Neural cell (in vitro differentiated cells): ENCODE data around the gene ICE2. TPM values are rescaled to one million over a fixed set of nuclear protein-coding genes. Genes with fewer than 3 reads are reported as not detected.
"Not testable (repeated sequence)": the region's sequence is repeated elsewhere in the genome, so short reads cannot be mapped to it uniquely, and the experiment has no call there.

Experiments used
- H2AFZ ChIP-seq: fragments of 200-600, 300-800 bp; sonication (generic), shearing (Covaris generic); 2 replicates; pipeline ENCODE4 v1.6.0; 2014; ENCODE audit warnings: low read depth, mild to moderate bottlenecking, antibody characterized with exemption, low read length, moderate library complexity
- H3F3A ChIP-seq: fragments of 200-600 bp; shearing (Covaris generic); 2 replicates; pipeline ENCODE4 v1.6.1; 2016; ENCODE audit warnings: mild to moderate bottlenecking, moderate library complexity, mixed read lengths, antibody characterized with exemption, low read length; ENCODE audit not compliant: insufficient read depth, poor library complexity, severe bottlenecking
- H3K27ac ChIP-seq: fragments of 200-600, 300-800 bp; sonication (generic), shearing (Covaris generic); 2 replicates; pipeline ENCODE4 v1.5.1; 2014; ENCODE audit warnings: mild to moderate bottlenecking, low read length, moderate library complexity
- H3K27me3 ChIP-seq: fragments of 300-800, 200-600 bp; sonication (generic), shearing (Covaris generic); 2 replicates; pipeline ENCODE4 v1.6.0; 2014; ENCODE audit warnings: mild to moderate bottlenecking, low read depth, low read length, moderate library complexity; ENCODE audit not compliant: insufficient read depth
- H3K36me3 ChIP-seq: fragments of 300-800, 200-600 bp; sonication (generic), shearing (Covaris generic); 2 replicates; pipeline ENCODE4 v1.5.1; 2014; ENCODE audit warnings: mild to moderate bottlenecking, antibody characterized with exemption, low read length, moderate library complexity; ENCODE audit not compliant: insufficient read depth
- H3K4me2 ChIP-seq: fragments of 300-800, 200-600 bp; sonication (generic), shearing (Covaris generic); 2 replicates; pipeline ENCODE4 v1.6.0; 2014; ENCODE audit warnings: mild to moderate bottlenecking, low read length
- H3K4me3 ChIP-seq: fragments of 300-800, 200-600 bp; sonication (generic), shearing (Covaris generic); 2 replicates; pipeline ENCODE4 v1.5.1; 2014; ENCODE audit warnings: mild to moderate bottlenecking, low read length, moderate library complexity
- H3K79me2 ChIP-seq: fragments of 200-600 bp; shearing (Covaris generic); replicated peaks from 2 replicates; pipeline ENCODE4 v1.6.0; 2014; ENCODE audit warnings: mild to moderate bottlenecking, low read length, moderate library complexity; ENCODE audit not compliant: insufficient read depth
- H3K9ac ChIP-seq: fragments of 300-800, 200-600 bp; sonication (generic), shearing (Covaris generic); 2 replicates; pipeline ENCODE4 v1.6.1; 2016; ENCODE audit warnings: mild to moderate bottlenecking, low read length, mixed read lengths
- H3K9me2 ChIP-seq: fragments of 200-600 bp; shearing (Covaris generic); 2 replicates; pipeline ENCODE4 v1.6.1; 2016; ENCODE audit warnings: mild to moderate bottlenecking, low read length, mixed read lengths; ENCODE audit not compliant: insufficient read depth
- H3K9me3 ChIP-seq: fragments of 200-600, 300-800 bp; sonication (generic), shearing (Covaris generic); 2 replicates; pipeline ENCODE4 v1.6.1; 2016; ENCODE audit warnings: mild to moderate bottlenecking, mixed run types, low read length, moderate library complexity, mixed read lengths
- H4K20me1 ChIP-seq: fragments of 200-600 bp; shearing (Covaris generic); 2 replicates; pipeline ENCODE4 v1.6.1; 2016; ENCODE audit warnings: mild to moderate bottlenecking, mixed run types; ENCODE audit not compliant: insufficient read depth
- CTCF ChIP-seq: fragments of 450-650 bp; IDR thresholded peaks from 2 replicates; pipeline ENCODE4 v1.5.1; 2014; ENCODE audit warnings: antibody characterized with exemption, mild to moderate bottlenecking, moderate library complexity; ENCODE audit not compliant: poor library complexity, severe bottlenecking
- EP300 ChIP-seq: fragments of 450-650 bp; conservative IDR thresholded peaks from 2 replicates; pipeline ENCODE4 v1.6.1; 2014; ENCODE audit warnings: antibody characterized with exemption, mild to moderate bottlenecking, moderate library complexity; ENCODE audit not compliant: poor library complexity, severe bottlenecking
- EZH2 ChIP-seq: fragments of 200-600, 300-800 bp; shearing (Covaris generic), sonication (generic); IDR thresholded peaks from 2 replicates; pipeline ENCODE4 v1.6.1; 2014; ENCODE audit warnings: antibody characterized with exemption, low read length, borderline replicate concordance, mild to moderate bottlenecking; ENCODE audit not compliant: insufficient read depth, poor library complexity, severe bottlenecking
- MXI1 ChIP-seq: fragments of 450-650 bp; conservative IDR thresholded peaks from 2 replicates; pipeline ENCODE4 v1.6.1; 2014; ENCODE audit warnings: antibody characterized with exemption, mild to moderate bottlenecking; ENCODE audit not compliant: poor library complexity, severe bottlenecking
- POLR2AphosphoS5 ChIP-seq: IDR thresholded peaks from 2 replicates; pipeline ENCODE4 v1.6.1; 2012
- RAD21 ChIP-seq: fragments of 450-650 bp; conservative IDR thresholded peaks from 2 replicates; pipeline ENCODE4 v1.6.1; 2014; ENCODE audit warnings: antibody characterized with exemption, mild to moderate bottlenecking, moderate library complexity
- REST ChIP-seq: IDR thresholded peaks from 2 replicates; pipeline ENCODE4 v1.6.1; 2012; ENCODE audit warnings: borderline replicate concordance
- SMC3 ChIP-seq: fragments of 450-650 bp; conservative IDR thresholded peaks from 2 replicates; pipeline ENCODE4 v1.6.1; 2014; ENCODE audit warnings: antibody characterized with exemption, mild to moderate bottlenecking, moderate library complexity; ENCODE audit not compliant: poor library complexity
- TAF1 ChIP-seq: IDR thresholded peaks from 2 replicates; pipeline ENCODE4 v1.6.1; 2012; ENCODE audit warnings: low read depth
- polyA plus RNA-seq: library from polyadenylated mRNA; depleted of rRNA; stranded (reverse); fragments of >200 nt; gene quantifications from 2 replicates; pipeline ENCODE4 v1.2.3, GENCODE V29; 2014

ICE2 gene
- polyA plus RNA-seq, 1 donor from 2014 or later: 34.0 TPM

GRCh38 chr15:60411774-60412425 is 67.0 kb downstream of the ICE2 start:
- no peak overlapping the region for H3K4me3 ChIP-seq
- H3K9me2 ChIP-seq: no peaks in the 10 kb centered on the region
- H3K27me3 ChIP-seq: no peaks in the 10 kb centered on the region
- no peak overlapping the region for H3K27ac ChIP-seq
- H3K4me2 ChIP-seq: no peak overlapping the region
- TF ChIP-seq EP300 (no peak), POLR2AphosphoS5 (no peak), SMC3 (no peak), MXI1 (no peak), TAF1 (no peak), REST (no peak), EZH2 (no peak), RAD21 (no peak), CTCF (no peak)
- H4K20me1 ChIP-seq: no peaks in the 10 kb centered on the region
- H3K9me3 ChIP-seq: no peaks in the 10 kb centered on the region
- no peak overlapping the region for H2AFZ ChIP-seq
- no peaks in the 10 kb centered on the region for H3K79me2 ChIP-seq
- H3K36me3 ChIP-seq: no peaks in the 10 kb centered on the region
- H3F3A ChIP-seq: no peaks in the 10 kb centered on the region
- no peak overlapping the region for H3K9ac ChIP-seq

- not testable (repeated sequence) for H3K79me2 ChIP-seq, H2AFZ ChIP-seq, H3K9me2 ChIP-seq, H3K36me3 ChIP-seq, H4K20me1 ChIP-seq, H3K9ac ChIP-seq, H3K27me3 ChIP-seq, H3K9me3 ChIP-seq, H3K27ac ChIP-seq, H3K4me3 ChIP-seq, H3F3A ChIP-seq, H3K4me2 ChIP-seq
Observed at GRCh38 chr15:60410350-60410749, 68.6 kb downstream of the ICE2 start.
